Transverse colon (tissue), 4 donors: ENCODE data around the gene RAC2. TPM values are rescaled to one million over a fixed set of nuclear protein-coding genes. Genes with fewer than 3 reads are reported as not detected.
A peak's percentile ranks its signal among the peaks of the same experiment; 100 is the strongest.

Source experiments
- DNase-seq: peaks from one replicate; pipeline ENCODE4 v3.0.0-alpha.2; 2019
- H3K27ac ChIP-seq, 4 donors: fragments of 200-600 bp; sonication (generic); 2 replicates each; pipeline ENCODE4 v1.5.1; 2016 to 2018; ENCODE audit warnings: inconsistent platforms in 4 of 4
- H3K27me3 ChIP-seq: fragments of 200-600 bp; sonication (generic); 2 replicates; pipeline ENCODE4 v1.5.1; 2017; ENCODE audit warnings: inconsistent platforms
- H3K36me3 ChIP-seq, 4 donors: fragments of 200-600 bp; sonication (generic); 2 replicates each; pipeline ENCODE4 v1.5.1; 2017 to 2019; ENCODE audit warnings: inconsistent platforms in 4 of 4
- H3K4me1 ChIP-seq, 4 donors: fragments of 200-600 bp; sonication (generic); 2 replicates each; pipeline ENCODE4 v1.5.1; 2017 to 2020; ENCODE audit warnings: inconsistent platforms in 4 of 4
- H3K4me3 ChIP-seq, 4 donors: fragments of 200-600 bp; sonication (generic); 1 replicate in 1 of 4; 2 replicates in 3 of 4; pipeline versions ENCODE4 v1.5.1 to v1.6.1; 2017 to 2019; ENCODE audit warnings: inconsistent platforms in 4 of 4
- H3K9me3 ChIP-seq, 2 donors: fragments of 200-600 bp; sonication (generic); 2 replicates each; pipeline ENCODE4 v1.5.1; 2017 to 2019; ENCODE audit warnings: inconsistent platforms in 2 of 2
- CTCF ChIP-seq, 5 experiments: fragments of 200-600 bp in 3 of 5; fragments of 450-650 bp in 2 of 5; sonication (generic) in 3 of 5; IDR thresholded peaks; 1 replicate in 2 of 5; 2 replicates in 3 of 5; pipeline ENCODE4 v1.5.1; 2016 to 2017; ENCODE audit warnings: antibody characterized with exemption in 5 of 5, inconsistent platforms in 3 of 5, mild to moderate bottlenecking in 2 of 5, moderate library complexity in 1 of 5
- EP300 ChIP-seq: sonication (generic); formaldehyde crosslinking; IDR thresholded peaks from one replicate; pipeline ENCODE4 v1.6.1; 2017; ENCODE audit warnings: antibody characterized with exemption, low read depth
- POLR2A ChIP-seq: fragments of 450-650 bp; IDR thresholded peaks from one replicate; pipeline ENCODE4 v1.6.1; 2016; ENCODE audit warnings: antibody characterized with exemption, mild to moderate bottlenecking, moderate library complexity
- POLR2AphosphoS5 ChIP-seq, 3 donors: sonication (generic); formaldehyde crosslinking; IDR thresholded peaks; one replicate each; pipeline ENCODE4 v1.6.1; 2016; ENCODE audit warnings: antibody characterized with exemption in 3 of 3
- WGBS, 2 donors: methylation state at CpG; one replicate each; pipeline ENCODE4 v1.1.5; 2018; ENCODE audit warnings: low coverage in 1 of 2; 5-methylcytosine and 5-hydroxymethylcytosine counted together
- in situ Hi-C, 4 donors: fragments of 200-750 bp; cut with MboI; loops; one replicate each; pipeline versions ENCODE4 v1.15.0 to v1.15.1; 2017; ENCODE audit warnings: low sequenced_read_pairs in 3 of 4, low pct_ligation_motif_present in 1 of 4, low pct_unique_long_range_greater_than_20kb in 1 of 4
- intact Hi-C: fragments of 100-400 bp; cut with DNase I; formaldehyde crosslinking; loops from one replicate; pipeline ENCODE4 v1.15.1; 2023; ENCODE audit warnings: low total_unique reads
- total RNA-seq, 4 donors: library from RNA; depleted of rRNA; stranded (reverse); fragments of >200 nt; gene quantifications; one replicate each; pipeline ENCODE4 v1.1.0, GENCODE V29; 2016

The RAC2 gene
- total RNA-seq, 4 donors from 2014 or later, result 5.2 to 36.3 (median 24.0) TPM

- H3K27ac ChIP-seq, result peak overlapping the region; percentile 94 to 100 (median 96)
- whole genome bisulfite sequencing, 2 donors, result 71% methylated on average over 4 of the region's 4 CpGs; no CpG with 5 or more reads in 1 of the 2 donors
- TF ChIP-seq POLR2AphosphoS5 (IDR thresholded peaks at IDR 0.05) (no peak), POLR2A (no peak), EP300 (no peak), CTCF (IDR thresholded peaks at IDR 0.05) (no peak)
- no peak overlapping the region for H3K4me3 ChIP-seq
- peaks cover 21 to 65% (median 52%) of the 10 kb centered on the region in 4 donors for H3K4me1 ChIP-seq
- no peaks in the 10 kb centered on the region for H3K9me3 ChIP-seq
- H3K27me3 ChIP-seq, result no peaks in the 10 kb centered on the region
- intact Hi-C loops, result no loop called here
- in situ Hi-C loops, result no loop called here
- DNase-seq, result no peak
- H3K36me3 ChIP-seq, result no peaks in the 10 kb centered on the region
Measured at GRCh38 chr22:37195921-37196320, 48.1 kb downstream of the RAC2 start.

- H3K4me1 ChIP-seq, result peaks cover 21 to 72% (median 52%) of the 10 kb centered on the region in 4 donors
- 84 to 93% methylated on average over 3 of the region's 3 CpGs for WGBS, 2 donors
- no peak for DNase-seq
- peak overlapping the region in 3 of 4 donors; percentile 54 to 81 (median 79) for H3K27ac ChIP-seq
- intact Hi-C loops (loop anchor here (5.0 kb wide), 1 partner anchor 958 kb away; no protein-coding TSS in a partner anchor), in situ Hi-C loops (no loop called here)
- no peaks in the 10 kb centered on the region for H3K9me3 ChIP-seq
- H3K4me3 ChIP-seq, result no peak overlapping the region
- H3K27me3 ChIP-seq, result no peaks in the 10 kb centered on the region
- TF ChIP-seq EP300 (no peak), CTCF (IDR thresholded peaks at IDR 0.05) (no peak), POLR2AphosphoS5 (IDR thresholded peaks at IDR 0.05) (no peak), POLR2A (no peak)
- H3K36me3 ChIP-seq, result no peaks in the 10 kb centered on the region
Measured at GRCh38 chr22:37194750-37195149, 49.3 kb downstream of the RAC2 start.

GRCh38 chr22:37193629-37194191, 50.4 kb downstream of the RAC2 start:
- H3K4me1 ChIP-seq, result peaks cover 24 to 79% (median 55%) of the 10 kb centered on the region in 4 donors
- H3K27me3 ChIP-seq, result no peaks in the 10 kb centered on the region
- in situ Hi-C loops, result no loop called here
- no peaks in the 10 kb centered on the region for H3K36me3 ChIP-seq
- no peak overlapping the region for H3K4me3 ChIP-seq
- 31 to 36% methylated on average over 6 to 10 of the region's 10 CpGs for WGBS, 2 donors
- peak overlapping the region; percentile 54 to 81 (median 68) for H3K27ac ChIP-seq
- TF ChIP-seq CTCF (IDR thresholded peaks at IDR 0.05) (no peak), EP300 (no peak), POLR2AphosphoS5 (IDR thresholded peaks at IDR 0.05) (no peak), POLR2A (no peak)
- no peaks in the 10 kb centered on the region for H3K9me3 ChIP-seq
- peak; percentile 39 for DNase-seq
- intact Hi-C loops, result loop anchor here (5.0 kb wide), 1 partner anchor 959 kb away; no protein-coding TSS in a partner anchor

- no peak for DNase-seq
- no peak for TF ChIP-seq CTCF (IDR thresholded peaks at IDR 0.05)
- TF ChIP-seq POLR2AphosphoS5 (IDR thresholded peaks at IDR 0.05), result no peak
- TF ChIP-seq EP300, result no peak
- no peak for TF ChIP-seq POLR2A
- Histone ChIP-seq H3K27ac (peak overlapping the region; percentile 54 to 81 (median 68)), H3K27me3 (no peaks in the 10 kb centered on the region), H3K4me1 (peaks cover 27 to 81% (median 58%) of the 10 kb centered on the region in 4 donors), H3K36me3 (no peaks in the 10 kb centered on the region), H3K9me3 (no peaks in the 10 kb centered on the region), H3K4me3 (no peak overlapping the region)
- intact Hi-C loops (loop anchor here (5.0 kb wide), 1 partner anchor 960 kb away; no protein-coding TSS in a partner anchor), in situ Hi-C loops (no loop called here)
- 100% methylated on average over 1 of the region's 1 CpG for WGBS, 2 donors
Measured at GRCh38 chr22:37192741-37193140, 51.3 kb downstream of the RAC2 start.
